ENCODE data around the gene PCCA.
"Not testable (repeated sequence)": the region's sequence is repeated elsewhere in the genome, so short reads cannot be mapped to it uniquely, and the experiment has no call there.

The PCCA gene

GRCh38 chr13:100508996-100509395 lies 420.1 kb downstream of the PCCA start:
- no peak for DNase-seq (ENCODE audit: low read depth)

- no peak for DNase-seq (ENCODE audit: low read depth)
Measured at GRCh38 chr13:100510208-100510957, 421.5 kb downstream of the PCCA start.

- no peak for DNase-seq (ENCODE audit: low read depth)
Measured at GRCh38 chr13:100511466-100511865, 422.6 kb downstream of the PCCA start.

- DNase-seq (ENCODE audit: low read depth), result no peak
Measured at GRCh38 chr13:100512422-100512821, 423.5 kb downstream of the PCCA start.

GRCh38 chr13:100513171-100513570 lies 424.3 kb downstream of the PCCA start:
- DNase-seq (ENCODE audit: low read depth), result no peak

- no peak for DNase-seq (ENCODE audit: low read depth)
Measured at GRCh38 chr13:100513987-100514670, 425.2 kb downstream of the PCCA start.

- peak; percentile 62 for DNase-seq (ENCODE audit: low read depth)
Measured at GRCh38 chr13:100514788-100515409, 426.0 kb downstream of the PCCA start.

- no peak for DNase-seq (ENCODE audit: low read depth)
Measured at GRCh38 chr13:100515410-100515800, 426.5 kb downstream of the PCCA start.

GRCh38 chr13:100517135-100517534 lies 428.2 kb downstream of the PCCA start:
- no peak for DNase-seq (ENCODE audit: low read depth)

GRCh38 chr13:100517728-100518127 lies 428.8 kb downstream of the PCCA start:
- no peak for DNase-seq (ENCODE audit: low read depth)

- DNase-seq (ENCODE audit: low read depth), result no peak
Measured at GRCh38 chr13:100518394-100519062, 429.6 kb downstream of the PCCA start.

- no peak for DNase-seq (ENCODE audit: low read depth)
Measured at GRCh38 chr13:100519626-100520025, 430.7 kb downstream of the PCCA start.

GRCh38 chr13:100520936-100521850 lies 432.3 kb downstream of the PCCA start:
- no peak for DNase-seq (ENCODE audit: low read depth)

- DNase-seq (ENCODE audit: low read depth), result no peak
Measured at GRCh38 chr13:100521851-100522617, 433.1 kb downstream of the PCCA start.

- DNase-seq (ENCODE audit: low read depth), result no peak
Measured at GRCh38 chr13:100522618-100523309, 433.9 kb downstream of the PCCA start.

- DNase-seq (ENCODE audit: low read depth), result no peak
Measured at GRCh38 chr13:100523411-100523810, 434.5 kb downstream of the PCCA start.

GRCh38 chr13:100523981-100524386 lies 435.1 kb downstream of the PCCA start:
- DNase-seq (ENCODE audit: low read depth), result no peak

GRCh38 chr13:100524688-100525087 lies 435.8 kb downstream of the PCCA start:
- not testable (repeated sequence) for DNase-seq (ENCODE audit: low read depth)

GRCh38 chr13:100525453-100526317 lies 436.8 kb downstream of the PCCA start:
- DNase-seq (ENCODE audit: low read depth), result no peak
